HCT116 (cell line): ENCODE results near the gene EYA3. TPM values are rescaled to one million over a fixed set of nuclear protein-coding genes. Genes with fewer than 3 reads are reported as not detected.

Experiments used
- ATAC-seq: fragments of 200-7000 bp; cut with Tn5 transposase; 2 replicates; pipeline ENCODE4 v1.9.1; 2020; ENCODE audit warnings: mild to moderate bottlenecking, moderate library complexity
- BruUV-seq: library from RNA; stranded (reverse); fragments of 400-500 nt; replicated peaks from 2 replicates; lab custom pipeline; 2021; lab: Mats Ljungman, UMichigan
- CTCF ChIA-PET: fragments of 300-600 bp; sonication (Branson Sonifier 250); formaldehyde crosslinking; loops from one replicate; lab custom pipeline; 2021; ENCODE audit warnings: antibody characterized with exemption; lab: Charles Lee
- POLR2A ChIA-PET: fragments of 300-600, 350-600 bp; sonication (Branson Sonifier 250); formaldehyde crosslinking; loops from one replicate; lab custom pipeline; 2021; ENCODE audit warnings: antibody characterized with exemption; lab: Charles Lee
- RAD21 ChIA-PET, 2 experiments: fragments of 300-600 bp; sonication (Branson Sonifier 250); formaldehyde crosslinking; loops; one replicate each; lab custom pipeline; 2023; ENCODE audit warnings: low total read pairs in 2 of 2; ENCODE audit not compliant: uncharacterized antibody in 2 of 2, unreplicated experiment in 2 of 2, low non-redundant PET in 1 of 2; lab: Charles Lee
- DNase-seq: peaks from one replicate; pipeline ENCODE4 v3.0.0-alpha.2; 2010; ENCODE audit warnings: low read depth, low spot score
- H2AFZ ChIP-seq: fragments of 200-600 bp; shearing (Covaris generic), sonication (generic); 2 replicates; pipeline ENCODE4 v1.6.1; 2017; ENCODE audit warnings: low read depth, mixed run types, mixed read lengths, antibody characterized with exemption, low read length; ENCODE audit not compliant: poor library complexity, severe bottlenecking
- H3K27ac ChIP-seq: 2 replicates; pipeline ENCODE4 v1.5.1; 2012; ENCODE audit warnings: low read depth, low read length
- H3K27me3 ChIP-seq: fragments of 200-600 bp; sonication (generic); 2 replicates; pipeline ENCODE4 v1.6.1; 2016; ENCODE audit warnings: mixed run types, low read length, mixed read lengths; ENCODE audit not compliant: insufficient read depth
- H3K36me3 ChIP-seq, 2 experiments: fragments of 200-500 bp in 1 of 2; fragments of 200-600 bp in 1 of 2; sonication (Bioruptor generic) in 1 of 2; sonication (generic) in 1 of 2; 2 replicates each; pipeline versions ENCODE4 v1.5.1 to v1.6.1; 2014 to 2016; ENCODE audit warnings: low read length in 2 of 2, inconsistent platforms in 1 of 2, mixed read lengths in 1 of 2, mixed run types in 1 of 2; ENCODE audit not compliant: insufficient read depth in 2 of 2, control insufficient read depth in 1 of 2
- H3K4me1 ChIP-seq, 2 experiments: fragments of 200-600 bp in 1 of 2; sonication (generic) in 1 of 2; 2 replicates each; pipeline versions ENCODE4 v1.5.1 to v1.6.1; 2012 to 2017; ENCODE audit warnings: low read length in 2 of 2, inconsistent platforms in 1 of 2, mild to moderate bottlenecking in 1 of 2, mixed read lengths in 1 of 2, mixed run types in 1 of 2, moderate library complexity in 1 of 2; ENCODE audit not compliant: insufficient read depth in 2 of 2, control insufficient read depth in 1 of 2
- H3K4me2 ChIP-seq: fragments of 200-600 bp; sonication (generic); 2 replicates; pipeline ENCODE4 v1.6.1; 2017; ENCODE audit warnings: mixed run types, low read length, mixed read lengths
- H3K4me3 ChIP-seq, 2 experiments: fragments of 200-600 bp in 1 of 2; sonication (generic) in 1 of 2; replicated peaks in 1 of 2; 2 replicates each; pipeline ENCODE4 v1.5.1; 2011 to 2016; ENCODE audit warnings: low read length in 2 of 2, control low read depth in 1 of 2, low read depth in 1 of 2, mild to moderate bottlenecking in 1 of 2, mixed read lengths in 1 of 2, mixed run types in 1 of 2
- H3K79me2 ChIP-seq: fragments of 200-600 bp; sonication (generic); 2 replicates; pipeline ENCODE4 v1.6.1; 2017; ENCODE audit warnings: mild to moderate bottlenecking, mixed run types, low read length, moderate library complexity, mixed read lengths; ENCODE audit not compliant: insufficient read depth
- H3K9ac ChIP-seq: fragments of 200-600 bp; sonication (generic); 2 replicates; pipeline ENCODE4 v1.6.1; 2016; ENCODE audit warnings: low read length, mixed read lengths
- H3K9me2 ChIP-seq: fragments of 200-600 bp; sonication (generic), shearing (Covaris generic); 2 replicates; pipeline ENCODE4 v1.6.1; 2017; ENCODE audit warnings: mixed run types, mild to moderate bottlenecking, moderate library complexity; ENCODE audit not compliant: insufficient read depth
- H3K9me3 ChIP-seq, 2 experiments: fragments of 200-500 bp in 1 of 2; fragments of 200-600 bp in 1 of 2; sonication (Bioruptor generic) in 1 of 2; sonication (generic) in 1 of 2; 2 replicates each; pipeline ENCODE4 v1.6.1; 2014 to 2017; ENCODE audit warnings: low read length in 2 of 2, mixed read lengths in 2 of 2, inconsistent platforms in 1 of 2, low read depth in 1 of 2, mild to moderate bottlenecking in 1 of 2, mixed run types in 1 of 2, moderate library complexity in 1 of 2; ENCODE audit not compliant: control insufficient read depth in 1 of 2, insufficient read depth in 1 of 2
- H4K20me1 ChIP-seq: fragments of 200-600 bp; sonication (generic), shearing (Covaris generic); 2 replicates; pipeline ENCODE4 v1.6.1; 2017; ENCODE audit warnings: mixed run types, mild to moderate bottlenecking, moderate library complexity; ENCODE audit not compliant: insufficient read depth
- CBX3 ChIP-seq: IDR thresholded peaks from 2 replicates; pipeline ENCODE4 v1.6.1; 2012; ENCODE audit warnings: low read depth
- CEBPB ChIP-seq: IDR thresholded peaks from 2 replicates; pipeline ENCODE4 v1.6.1; 2012; ENCODE audit warnings: low read depth
- EGR1 ChIP-seq: IDR thresholded peaks from 2 replicates; pipeline ENCODE4 v1.6.1; 2012; ENCODE audit warnings: low read depth
- EZH2 ChIP-seq: fragments of 200-600 bp; sonication (generic); IDR thresholded peaks from 2 replicates; pipeline ENCODE4 v1.6.1; 2017; ENCODE audit warnings: antibody characterized with exemption, mixed run types
- EZH2phosphoT487 ChIP-seq: fragments of 200-600 bp; IDR thresholded peaks from 2 replicates; pipeline ENCODE4 v1.6.1; 2018; ENCODE audit warnings: antibody characterized with exemption, borderline replicate concordance
- FOSL1 ChIP-seq: IDR thresholded peaks from 2 replicates; pipeline ENCODE4 v1.6.1; 2012; ENCODE audit warnings: low read depth
- JUND ChIP-seq: IDR thresholded peaks from 2 replicates; pipeline ENCODE4 v1.6.1; 2012
- POLR2A ChIP-seq: IDR thresholded peaks from 2 replicates; pipeline ENCODE4 v1.7.0; 2011; ENCODE audit warnings: borderline replicate concordance; ENCODE audit not compliant: insufficient read depth, insufficient read length; ENCODE audit errors: extremely low read depth
- POLR2AphosphoS5 ChIP-seq: IDR thresholded peaks from 2 replicates; pipeline ENCODE4 v1.6.1; 2011; ENCODE audit warnings: mild to moderate bottlenecking, low read depth, low read length, moderate library complexity
- RAD21 ChIP-seq: IDR thresholded peaks from 2 replicates; pipeline ENCODE4 v1.6.1; 2012; ENCODE audit warnings: low read depth, mild to moderate bottlenecking
- SIN3A ChIP-seq: IDR thresholded peaks from 2 replicates; pipeline ENCODE4 v1.6.1; 2012; ENCODE audit warnings: low read depth
- SRF ChIP-seq: IDR thresholded peaks from 2 replicates; pipeline ENCODE4 v1.6.1; 2012; ENCODE audit warnings: low read depth
- TCF7L2 ChIP-seq: IDR thresholded peaks from 2 replicates; pipeline ENCODE4 v1.7.0; 2011; ENCODE audit warnings: borderline replicate concordance, inconsistent platforms; ENCODE audit not compliant: insufficient read depth, insufficient read length; ENCODE audit errors: extremely low read depth
- YY1 ChIP-seq: IDR thresholded peaks from 2 replicates; pipeline ENCODE4 v1.6.1; 2011; ENCODE audit warnings: low read length, low read depth, moderate library complexity, mild to moderate bottlenecking; ENCODE audit not compliant: insufficient replicate concordance; ENCODE audit errors: extremely low read depth
- ZNF274 ChIP-seq: fragments of 200-500 bp; sonication (Bioruptor generic); IDR thresholded peaks from 2 replicates; pipeline ENCODE4 v1.6.1; 2014; ENCODE audit warnings: mild to moderate bottlenecking, low read depth, low read length, inconsistent platforms
- intact Hi-C: fragments of 100-400 bp; cut with micrococcal nuclease; formaldehyde crosslinking; loops from 2 replicates; pipeline ENCODE4 v1.10.0; 2022
- total RNA-seq: library from RNA; stranded (reverse); gene quantifications from one replicate; pipeline ENCODE4 v1.2.1, GENCODE V29; 2021; ENCODE audit not compliant: unreplicated experiment
- TF ChIP-seq, protein P1 (sequence below), 3 experiments: fragments of 200-600 bp in 1 of 3; sonication (generic) in 1 of 3; IDR thresholded peaks in 2 of 3; conservative IDR thresholded peaks in 1 of 3; 2 replicates each; pipeline ENCODE4 v1.5.1; 2012 to 2017; ENCODE audit warnings: low read depth in 2 of 3, low read length in 2 of 3, antibody characterized with exemption in 1 of 3, borderline replicate concordance in 1 of 3, control low read depth in 1 of 3, mild to moderate bottlenecking in 1 of 3, mixed read lengths in 1 of 3, mixed run types in 1 of 3, moderate library complexity in 1 of 3; ENCODE audit not compliant: insufficient read depth in 1 of 3
- TF ChIP-seq, protein P2 (sequence below): IDR thresholded peaks from 2 replicates; pipeline ENCODE4 v1.6.1; 2011; ENCODE audit warnings: mild to moderate bottlenecking, low read length, moderate library complexity; ENCODE audit not compliant: insufficient replicate concordance; ENCODE audit errors: extremely low read depth
- TF ChIP-seq, protein P3 (sequence below): IDR thresholded peaks from 2 replicates; pipeline ENCODE4 v1.6.1; 2012

EYA3 gene
- total RNA-seq, 1 experiment from 2014 or later, result 25.9 TPM

DNA sequence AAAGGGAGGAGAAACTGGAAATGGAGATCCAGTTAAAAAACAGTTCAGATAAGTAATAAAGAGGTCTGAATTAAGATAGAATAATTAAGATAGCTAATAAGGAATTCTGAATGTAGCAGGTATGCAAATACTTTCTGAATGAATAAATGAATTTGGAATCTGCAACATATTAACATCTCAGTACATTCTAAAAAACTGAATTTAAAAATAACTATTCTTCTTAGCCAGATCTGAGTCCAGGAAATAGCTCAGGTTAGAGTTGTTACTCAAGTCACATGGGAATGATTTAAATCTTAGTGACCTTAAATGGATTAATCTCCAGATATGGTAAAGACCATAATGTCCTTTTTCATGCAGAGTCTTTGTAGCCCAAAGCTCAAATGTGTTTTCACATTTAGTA is 51.2 kb downstream of the EYA3 start:
- Histone ChIP-seq H3K4me2 (no peak overlapping the region), H3K9me3 (no peaks in the 10 kb centered on the region), H2AFZ (no peak overlapping the region), H3K4me1 (no peaks in the 10 kb centered on the region), H3K9me2 (no peaks in the 10 kb centered on the region), H3K9ac (no peak overlapping the region), H3K4me3 (no peak overlapping the region), H3K79me2 (no peaks in the 10 kb centered on the region), H3K27ac (no peak overlapping the region), H3K27me3 (no peaks in the 10 kb centered on the region), H4K20me1 (no peaks in the 10 kb centered on the region; the same call in 1 of the 2 replicates), H3K36me3 (peaks cover 2 to 7% of the 10 kb centered on the region in 2 experiments; a peak in 2 of 4 replicates)
- BruUV-seq, result no TSS peak
- ChIA-PET RAD21 (no interaction called here), POLR2A (no interaction called here), CTCF (no interaction called here)
- ATAC-seq (no peak), DNase-seq (no peak)
- intact Hi-C loops, result no loop called here
- TF ChIP-seq EZH2 (no peak), CEBPB (no peak), TCF7L2 (no peak), JUND (no peak), EGR1 (no peak), EZH2phosphoT487 (no peak), YY1 (no peak), RAD21 (no peak), ZNF274 (no peak), SIN3A (no peak), POLR2AphosphoS5 (no peak), POLR2A (no peak), SRF (no peak), CBX3 (no peak), FOSL1 (no peak)
- TF ChIP-seq, protein P1, sequence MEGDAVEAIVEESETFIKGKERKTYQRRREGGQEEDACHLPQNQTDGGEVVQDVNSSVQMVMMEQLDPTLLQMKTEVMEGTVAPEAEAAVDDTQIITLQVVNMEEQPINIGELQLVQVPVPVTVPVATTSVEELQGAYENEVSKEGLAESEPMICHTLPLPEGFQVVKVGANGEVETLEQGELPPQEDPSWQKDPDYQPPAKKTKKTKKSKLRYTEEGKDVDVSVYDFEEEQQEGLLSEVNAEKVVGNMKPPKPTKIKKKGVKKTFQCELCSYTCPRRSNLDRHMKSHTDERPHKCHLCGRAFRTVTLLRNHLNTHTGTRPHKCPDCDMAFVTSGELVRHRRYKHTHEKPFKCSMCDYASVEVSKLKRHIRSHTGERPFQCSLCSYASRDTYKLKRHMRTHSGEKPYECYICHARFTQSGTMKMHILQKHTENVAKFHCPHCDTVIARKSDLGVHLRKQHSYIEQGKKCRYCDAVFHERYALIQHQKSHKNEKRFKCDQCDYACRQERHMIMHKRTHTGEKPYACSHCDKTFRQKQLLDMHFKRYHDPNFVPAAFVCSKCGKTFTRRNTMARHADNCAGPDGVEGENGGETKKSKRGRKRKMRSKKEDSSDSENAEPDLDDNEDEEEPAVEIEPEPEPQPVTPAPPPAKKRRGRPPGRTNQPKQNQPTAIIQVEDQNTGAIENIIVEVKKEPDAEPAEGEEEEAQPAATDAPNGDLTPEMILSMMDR (IDR thresholded peaks at IDR 0.05 in 2 of 3, conservative IDR thresholded peaks at IDR 0.05 in 1 of 3; ENCODE audit: borderline replicate concordance in 1 of 3, insufficient read depth in 1 of 3, low read depth in 2 of 3, low read length in 2 of 3), result no peak
- TF ChIP-seq, protein P2, sequence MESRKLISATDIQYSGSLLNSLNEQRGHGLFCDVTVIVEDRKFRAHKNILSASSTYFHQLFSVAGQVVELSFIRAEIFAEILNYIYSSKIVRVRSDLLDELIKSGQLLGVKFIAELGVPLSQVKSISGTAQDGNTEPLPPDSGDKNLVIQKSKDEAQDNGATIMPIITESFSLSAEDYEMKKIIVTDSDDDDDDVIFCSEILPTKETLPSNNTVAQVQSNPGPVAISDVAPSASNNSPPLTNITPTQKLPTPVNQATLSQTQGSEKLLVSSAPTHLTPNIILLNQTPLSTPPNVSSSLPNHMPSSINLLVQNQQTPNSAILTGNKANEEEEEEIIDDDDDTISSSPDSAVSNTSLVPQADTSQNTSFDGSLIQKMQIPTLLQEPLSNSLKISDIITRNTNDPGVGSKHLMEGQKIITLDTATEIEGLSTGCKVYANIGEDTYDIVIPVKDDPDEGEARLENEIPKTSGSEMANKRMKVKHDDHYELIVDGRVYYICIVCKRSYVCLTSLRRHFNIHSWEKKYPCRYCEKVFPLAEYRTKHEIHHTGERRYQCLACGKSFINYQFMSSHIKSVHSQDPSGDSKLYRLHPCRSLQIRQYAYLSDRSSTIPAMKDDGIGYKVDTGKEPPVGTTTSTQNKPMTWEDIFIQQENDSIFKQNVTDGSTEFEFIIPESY, result no peak
- TF ChIP-seq, protein P3, sequence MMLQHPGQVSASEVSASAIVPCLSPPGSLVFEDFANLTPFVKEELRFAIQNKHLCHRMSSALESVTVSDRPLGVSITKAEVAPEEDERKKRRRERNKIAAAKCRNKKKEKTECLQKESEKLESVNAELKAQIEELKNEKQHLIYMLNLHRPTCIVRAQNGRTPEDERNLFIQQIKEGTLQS, result no peak
- TF ChIP-seq, all 23 proteins: peak for 0
